NAMALWA (cell line): Measurements from ENCODE around the gene BPIFB3.
"Not testable (repeated sequence)": the region's sequence is repeated elsewhere in the genome, so short reads cannot be mapped to it uniquely, and the experiment has no call there.

Source experiments
- DNase-seq: peaks from one replicate; pipeline ENCODE4 v3.0.0-alpha.2; 2015; ENCODE audit warnings: low spot score

Gene BPIFB3

GRCh38 chr20:33091147-33091546, 37.4 kb downstream of the BPIFB3 start:
- no peak for DNase-seq

GRCh38 chr20:33091693-33092092, 38.0 kb downstream of the BPIFB3 start:
- no peak for DNase-seq

DNA sequence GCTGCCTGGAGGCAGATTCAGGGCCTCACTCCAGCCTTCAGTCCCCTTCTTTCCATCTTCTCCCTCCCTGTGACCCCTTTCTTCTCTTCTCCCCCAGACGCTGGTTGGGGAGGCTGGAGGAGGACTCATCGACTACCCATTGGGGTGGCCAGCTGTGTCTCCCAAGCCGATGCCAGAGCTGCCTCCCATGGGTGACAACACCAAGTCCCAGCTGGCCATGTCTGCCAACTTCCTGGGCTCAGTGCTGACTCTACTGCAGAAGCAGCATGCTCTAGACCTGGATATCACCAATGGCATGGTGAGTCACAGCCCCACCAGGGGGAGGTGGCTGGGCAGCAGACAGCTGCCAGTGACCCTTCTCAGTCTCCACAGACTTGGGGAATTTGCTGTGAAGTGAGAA, 38.7 kb downstream of the BPIFB3 start:
- DNase-seq = no peak

DNA sequence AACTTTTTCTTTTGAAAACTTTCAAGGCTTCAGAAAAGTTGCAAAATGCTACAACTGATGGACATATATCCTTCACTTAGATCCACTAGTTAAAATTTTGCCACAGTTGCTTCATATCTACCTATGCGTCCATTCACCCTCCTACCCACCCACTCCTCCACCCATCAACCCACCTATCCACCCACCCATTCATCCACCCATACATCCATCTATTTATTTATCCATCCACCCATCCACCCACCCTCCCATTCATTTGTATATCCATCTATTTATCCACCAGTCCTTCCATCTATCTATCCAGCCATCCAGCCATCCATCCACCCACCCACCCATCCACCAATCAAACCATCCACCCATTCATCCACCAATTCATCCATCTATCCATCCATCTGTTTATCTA, 39.4 kb downstream of the BPIFB3 start:
- DNase-seq = no peak

DNA sequence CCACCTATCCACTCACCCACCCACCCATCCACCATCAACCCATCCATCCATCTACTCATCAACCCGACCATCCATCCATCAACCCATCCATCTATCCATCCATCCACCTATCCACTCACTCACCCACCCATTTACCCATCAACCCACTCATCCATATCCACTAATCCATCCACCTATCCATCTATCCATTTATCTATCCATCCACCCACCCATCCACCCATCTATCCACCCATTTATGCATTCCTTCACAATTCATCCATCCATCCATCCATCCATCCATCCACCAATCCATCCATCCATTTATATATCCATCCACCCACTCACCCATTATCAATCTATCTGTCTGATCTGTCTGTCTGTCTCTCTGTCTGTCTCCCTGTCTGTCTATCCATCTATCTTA, 39.9 kb downstream of the BPIFB3 start:
- no peak for DNase-seq

DNA sequence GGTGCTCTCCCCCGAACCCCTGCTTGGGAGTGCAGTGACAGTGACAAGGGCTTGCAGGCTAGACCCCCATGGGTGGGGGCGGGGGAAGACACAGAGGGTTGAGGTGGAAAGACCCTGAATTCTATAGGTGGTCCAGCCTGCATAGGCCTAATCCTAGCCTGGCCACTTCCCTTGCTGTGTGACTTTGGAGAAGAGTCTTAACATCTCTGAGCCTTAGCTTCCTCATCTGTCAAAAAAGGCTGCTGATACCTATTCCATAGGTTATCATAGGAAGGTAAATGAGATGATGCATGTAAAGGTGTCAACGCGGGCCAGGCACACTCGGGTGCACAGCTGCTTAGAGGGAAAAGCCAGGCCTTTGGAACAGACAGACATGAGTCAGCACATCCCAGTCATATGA, 41.5 kb downstream of the BPIFB3 start:
- no peak for DNase-seq

GRCh38 chr20:33095902-33096584, 42.3 kb downstream of the BPIFB3 start:
- peak; percentile 74 for DNase-seq

GRCh38 chr20:33097001-33097400, 43.3 kb downstream of the BPIFB3 start:
- no peak for DNase-seq

DNA sequence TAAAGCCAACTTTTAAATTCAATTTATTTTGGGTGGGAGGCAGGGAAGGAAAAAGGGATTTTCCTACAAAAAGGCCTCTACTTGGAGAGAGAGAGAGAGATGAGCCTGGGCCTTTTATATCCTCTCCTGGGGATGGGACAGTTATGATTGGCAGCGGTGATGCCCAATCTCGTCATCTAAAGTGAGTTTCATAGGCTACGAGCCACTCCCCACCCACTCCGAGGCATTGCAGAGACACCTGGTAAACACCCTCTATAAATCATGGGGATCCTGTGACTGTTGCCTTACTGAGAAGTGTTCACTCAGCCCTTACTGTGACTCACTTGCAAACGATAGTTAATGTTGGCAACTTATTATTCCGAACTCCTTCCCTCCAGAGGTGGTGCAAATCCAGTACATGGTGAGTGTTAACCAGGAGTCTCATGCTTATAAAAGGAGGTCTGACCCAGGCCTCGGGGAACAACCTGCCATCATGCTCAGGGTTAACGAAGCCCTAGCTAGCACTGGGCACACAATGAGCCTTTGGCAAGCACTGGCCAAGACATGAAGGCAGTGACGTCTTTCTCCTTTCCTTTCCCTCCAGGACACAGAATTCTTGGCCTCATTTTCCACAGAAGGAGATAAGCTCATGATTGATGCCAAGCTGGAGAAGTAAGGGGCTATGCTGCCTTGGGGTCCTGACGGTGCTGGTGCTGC, 46.3 kb downstream of the BPIFB3 start:
- DNase-seq = no peak

DNA sequence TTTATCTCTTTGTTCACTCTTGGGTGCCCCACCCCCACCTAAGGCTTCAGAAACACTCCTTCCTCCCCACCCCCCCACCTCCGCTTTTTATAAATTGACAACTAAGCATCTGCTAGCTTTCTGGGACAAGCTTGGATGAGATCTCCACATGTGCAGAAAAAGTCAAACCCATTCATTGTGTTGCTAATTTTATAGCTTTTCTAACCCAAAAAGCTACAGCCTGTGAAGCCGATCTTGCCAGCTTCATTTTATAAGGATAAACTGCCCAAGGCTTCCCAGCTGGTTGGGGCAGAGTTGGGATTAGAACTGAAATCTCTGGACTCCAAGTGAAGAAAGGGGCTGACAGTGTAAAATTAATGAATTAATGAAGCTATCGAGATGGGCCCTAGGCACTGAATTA, 49.9 kb downstream of the BPIFB3 start:
- DNase-seq = no peak

- DNase-seq = no peak
Observed at GRCh38 chr20:33104336-33104735, 50.6 kb downstream of the BPIFB3 start.

DNA sequence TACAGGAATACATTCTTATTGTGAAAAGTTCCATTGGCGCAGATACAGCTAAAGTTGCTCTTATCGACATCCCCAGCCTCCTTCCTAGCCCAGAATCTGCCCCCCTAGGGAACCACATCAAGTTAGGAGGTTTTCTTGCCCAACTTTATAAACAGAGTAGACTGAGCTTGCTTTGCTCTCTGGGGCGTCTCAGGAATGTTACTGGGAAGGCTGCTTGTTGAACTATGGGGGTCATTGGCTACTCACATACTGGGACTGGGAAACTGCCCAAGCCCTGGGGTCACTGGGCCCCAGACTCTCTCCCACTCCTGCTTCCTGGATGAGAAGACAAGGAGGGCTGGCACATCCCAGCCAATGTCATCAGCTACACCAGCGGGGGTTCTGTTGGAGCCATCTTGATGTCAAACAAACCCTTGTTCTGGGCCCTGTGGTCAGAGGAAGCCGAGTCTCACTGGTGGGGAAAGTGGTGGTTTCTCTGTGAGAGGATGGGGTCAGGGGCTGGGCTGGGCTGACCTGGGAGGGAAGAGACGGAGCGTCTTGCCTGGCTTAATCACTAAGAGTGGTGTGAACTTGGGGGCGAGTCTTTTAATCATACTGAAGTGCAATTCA, 51.7 kb downstream of the BPIFB3 start:
- no peak for DNase-seq

GRCh38 chr20:33106058-33106620, 52.4 kb downstream of the BPIFB3 start:
- DNase-seq = not testable (repeated sequence)

DNA sequence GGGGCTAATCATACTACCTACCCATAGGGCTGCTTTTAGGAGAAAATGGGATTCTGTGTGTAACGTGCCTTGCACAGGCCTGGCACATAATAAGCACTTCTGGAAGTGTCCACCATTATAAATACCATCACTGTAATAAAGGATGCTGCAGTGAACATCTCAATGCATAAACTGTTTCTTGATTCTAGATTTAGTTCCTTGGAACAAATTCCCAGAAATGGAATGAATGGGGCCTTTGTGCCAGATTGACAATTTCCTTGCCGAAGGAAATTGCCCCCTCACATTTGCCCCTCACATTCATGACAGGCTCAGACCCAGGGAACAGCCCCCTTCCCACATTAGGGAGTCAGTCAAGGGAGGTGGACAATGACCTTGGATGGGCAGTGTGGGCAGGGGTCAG, 55.0 kb downstream of the BPIFB3 start:
- no peak for DNase-seq

GRCh38 chr20:33110147-33110825, 56.6 kb downstream of the BPIFB3 start:
- no peak for DNase-seq

- no peak for DNase-seq
Observed at GRCh38 chr20:33111306-33111705, 57.6 kb downstream of the BPIFB3 start.

- no peak for DNase-seq
Observed at GRCh38 chr20:33112547-33113386, 59.1 kb downstream of the BPIFB3 start.

- DNase-seq = no peak
Observed at GRCh38 chr20:33113387-33113908, 59.7 kb downstream of the BPIFB3 start.

GRCh38 chr20:33115501-33115900, 61.8 kb downstream of the BPIFB3 start:
- not testable (repeated sequence) for DNase-seq

- no peak for DNase-seq
Observed at GRCh38 chr20:33119725-33120720, 66.3 kb downstream of the BPIFB3 start.
